ENCODE measurements around the gene SH3RF2.
"Not testable (repeated sequence)": the region's sequence is repeated elsewhere in the genome, so short reads cannot be mapped to it uniquely, and the experiment has no call there.

The SH3RF2 gene

DNA sequence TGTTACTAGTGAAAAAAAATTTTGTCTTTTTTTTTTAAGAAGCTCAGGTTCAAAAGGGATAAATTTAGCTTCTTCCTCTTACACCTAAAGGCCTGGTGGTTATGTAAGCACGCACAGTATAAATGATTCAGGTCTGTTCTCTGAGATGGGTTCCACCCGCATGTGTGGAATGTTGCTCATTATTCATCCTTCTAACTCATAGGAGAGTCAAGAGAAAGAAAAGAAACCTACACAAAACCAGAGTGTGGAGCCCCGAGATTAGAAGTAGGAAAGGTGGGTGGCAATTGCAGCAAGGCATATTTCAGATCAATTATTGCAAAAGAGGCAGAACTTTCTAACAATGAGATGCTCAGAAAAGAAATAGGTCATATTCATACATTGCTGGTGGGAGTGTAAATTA, 155.5 kb downstream of the SH3RF2 start:
- DNase-seq: no peak

DNA sequence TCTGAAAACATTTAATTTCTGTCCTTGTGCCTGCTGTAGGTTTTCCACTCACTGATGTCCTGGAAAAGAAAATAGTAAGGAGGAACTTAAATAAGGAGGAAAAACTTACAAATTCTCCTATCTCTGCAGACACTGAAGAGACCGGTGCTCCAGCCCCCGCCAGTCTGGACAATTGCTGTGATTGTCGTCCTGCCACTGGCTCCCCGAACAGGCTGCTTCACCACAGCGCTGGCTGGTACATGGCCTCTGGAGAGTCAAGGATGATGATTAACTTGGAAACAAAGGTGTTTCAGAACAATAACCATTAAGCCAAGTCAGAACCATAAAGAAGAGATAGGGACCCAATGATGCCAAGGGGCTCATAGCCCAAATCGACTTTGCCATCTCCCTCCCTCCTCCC, 161.7 kb downstream of the SH3RF2 start:
- DNase-seq: no peak

DNA sequence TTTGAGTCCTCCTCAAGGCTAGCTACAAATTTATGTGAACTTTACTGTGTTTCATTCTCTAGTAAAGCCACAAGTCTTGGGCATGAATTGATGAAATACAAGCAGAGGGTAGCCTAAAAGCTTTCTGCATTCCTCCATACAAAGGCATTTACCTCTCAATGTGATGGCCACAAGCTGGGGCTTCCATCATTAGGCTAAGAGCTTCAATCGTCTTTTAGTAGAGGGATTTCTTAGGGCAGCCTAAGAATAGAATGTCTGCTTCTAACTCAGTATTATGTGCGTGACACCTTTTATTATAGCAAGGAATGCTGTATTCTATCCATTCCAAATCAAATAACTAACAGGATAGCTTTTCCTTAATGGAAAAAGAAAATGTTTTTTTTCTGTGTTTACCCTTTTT, 165.3 kb downstream of the SH3RF2 start:
- DNase-seq: no peak

DNA sequence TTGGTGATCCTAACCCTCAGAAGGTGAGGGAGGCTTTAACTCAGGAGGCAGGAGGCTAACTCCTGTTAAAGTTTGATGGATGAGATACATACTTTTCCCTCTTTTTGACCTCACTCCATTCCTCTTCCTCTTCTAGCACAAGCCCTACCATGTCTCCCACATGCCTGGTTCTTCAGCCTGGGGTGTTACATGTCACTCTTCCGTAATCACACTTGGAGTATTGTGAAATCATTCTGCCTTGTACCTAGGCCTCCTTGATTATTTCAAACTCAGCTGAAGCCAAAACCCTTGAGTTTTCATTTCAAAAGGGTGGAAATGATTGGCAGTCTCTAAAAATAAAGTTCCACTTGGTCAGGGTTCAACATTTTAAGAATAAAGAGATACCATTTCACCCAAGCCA, 167.2 kb downstream of the SH3RF2 start:
- DNase-seq: no peak

DNA sequence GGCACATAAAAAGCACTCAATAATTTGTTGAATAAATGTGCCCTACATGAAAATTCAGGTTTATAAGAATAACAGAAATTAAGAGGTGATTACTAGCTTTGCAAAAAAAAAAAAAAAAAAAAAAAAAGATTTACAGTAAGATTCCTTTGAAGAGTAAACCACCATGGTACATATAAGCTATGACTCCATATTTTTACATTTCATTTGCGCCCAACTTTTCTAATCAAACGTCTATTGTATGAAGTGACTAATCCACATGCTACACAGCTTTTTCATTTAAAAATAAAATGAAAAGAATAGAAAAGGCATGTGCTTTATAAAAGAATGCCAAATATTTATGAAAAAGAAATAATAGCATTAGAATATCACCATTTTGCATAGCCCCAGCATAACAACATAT, 169.1 kb downstream of the SH3RF2 start, which contains the start of gene PLAC8L1:
Gene PLAC8L1 (minus strand): TSS at position 101 of the 400 bp plus-strand sequence. CDS start 1,266 bp downstream, outside the sequence.
- DNase-seq: no peak

DNA sequence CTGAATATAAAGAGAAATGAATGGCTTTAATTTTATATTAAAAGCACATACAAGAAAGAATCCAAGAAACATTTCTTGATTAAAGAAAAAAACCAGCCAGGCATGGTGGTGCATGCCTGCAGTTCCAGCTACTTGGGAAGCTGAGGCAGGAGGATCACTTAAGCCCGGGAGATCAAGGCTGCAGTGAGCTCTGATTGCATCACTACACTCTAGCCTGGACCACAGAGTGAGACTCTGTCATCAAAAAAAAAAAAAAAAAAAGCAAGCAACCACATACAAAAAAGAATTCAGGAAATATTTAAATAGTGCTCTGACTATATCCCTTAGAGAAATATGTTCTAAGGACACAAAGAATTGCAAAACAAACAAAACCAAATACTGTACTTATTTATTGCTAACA, 171.5 kb downstream of the SH3RF2 start:
- no peak for DNase-seq

DNA sequence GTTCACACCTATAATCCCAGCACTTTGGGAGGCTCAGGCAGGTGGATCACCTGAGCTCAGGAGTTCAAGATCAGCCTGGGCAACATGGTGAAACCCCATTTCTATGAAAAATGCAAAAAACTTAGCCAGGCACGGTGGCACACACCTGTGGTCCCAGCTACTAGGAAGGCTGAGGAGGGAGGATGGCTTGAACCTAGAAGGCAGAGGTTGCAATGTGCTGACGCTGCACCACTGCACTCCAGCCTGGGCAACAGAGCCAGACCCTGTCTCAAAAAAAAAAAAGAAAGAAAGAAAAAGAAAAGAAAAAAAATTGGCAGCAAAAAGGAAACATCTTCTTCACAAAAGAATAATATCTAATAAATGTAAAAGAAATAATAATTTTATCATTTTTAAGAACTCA, 172.5 kb downstream of the SH3RF2 start:
- DNase-seq: not testable (repeated sequence)

DNA sequence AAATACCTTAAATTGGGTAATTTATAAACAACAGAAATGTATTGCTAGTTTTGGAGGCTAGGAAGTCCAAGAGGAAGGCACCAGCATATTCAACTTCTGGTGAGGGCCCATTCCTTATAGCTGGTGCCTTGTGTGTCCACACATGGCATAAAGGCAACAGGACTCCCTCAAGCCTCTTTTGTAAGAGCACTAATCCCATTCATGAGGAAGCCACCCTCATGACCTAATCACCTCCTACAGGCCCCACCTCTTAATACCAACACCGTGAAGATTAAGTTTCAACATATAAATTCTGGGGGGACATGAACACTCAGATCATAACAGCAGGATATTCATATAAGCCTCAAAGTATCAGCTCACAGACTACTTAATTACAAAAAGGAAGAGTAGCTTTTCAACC, 173.0 kb downstream of the SH3RF2 start:
- DNase-seq: no peak

DNA sequence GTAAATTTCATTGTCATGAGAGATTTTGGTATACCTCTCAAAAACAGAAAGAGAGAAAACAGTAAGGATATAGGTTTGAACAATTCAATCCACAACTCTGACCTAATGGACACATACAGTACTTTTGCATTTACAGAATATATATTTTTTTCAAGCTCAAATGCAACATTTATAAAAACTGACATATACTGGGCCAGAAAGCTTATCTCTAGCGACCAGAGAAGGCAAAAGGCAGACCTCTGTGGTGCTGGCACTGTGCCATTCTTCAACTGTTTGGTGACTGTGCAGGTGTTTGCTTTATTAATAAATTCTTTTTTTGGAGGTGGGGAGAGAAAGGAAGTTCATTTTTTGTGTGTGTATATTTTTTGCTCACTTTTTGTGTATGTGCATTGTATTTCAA, 175.0 kb downstream of the SH3RF2 start:
- no peak for DNase-seq

DNA sequence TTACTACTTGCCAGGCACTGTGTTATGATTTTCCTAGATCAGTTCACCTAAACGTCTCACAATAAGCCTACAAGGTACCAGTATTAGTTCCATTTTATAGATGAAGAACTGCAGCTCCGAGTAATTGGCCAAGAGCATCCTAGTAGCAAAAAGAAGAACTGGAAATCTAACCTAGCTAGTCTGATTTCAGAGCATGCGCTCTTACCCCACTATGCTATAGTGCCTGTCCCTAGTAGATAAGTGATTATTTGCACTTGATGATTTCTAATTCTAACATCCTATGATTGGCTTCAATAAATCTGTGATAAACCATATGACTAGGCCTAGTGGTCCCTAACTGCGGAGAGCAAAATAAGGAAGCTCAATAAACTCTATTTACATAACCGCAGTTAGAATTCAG, 176.1 kb downstream of the SH3RF2 start:
- DNase-seq: no peak

Measured in stimulated activated CD4-positive, alpha-beta T cell treated with anti-CD3 and anti-CD28 coated beads, Interleukin-4, amount 100 ng/mL, for 24 hours (primary cell).